Sigmoid colon (tissue), 4 donors: ENCODE measurements around the gene NOL12.

ENCODE experiments used
- CTCF ChIP-seq, 4 experiments: fragments of 450-650 bp in 3 of 4; fragments of 200-600 bp in 1 of 4; IDR thresholded peaks; one replicate each; pipeline ENCODE4 v1.5.1; 2016 to 2019; ENCODE audit warnings: antibody characterized with exemption in 4 of 4, mild to moderate bottlenecking in 3 of 4, moderate library complexity in 2 of 4
- EP300 ChIP-seq, 4 donors: sonication (generic); formaldehyde crosslinking; IDR thresholded peaks; one replicate each; pipeline ENCODE4 v1.6.1; 2017; ENCODE audit warnings: antibody characterized with exemption in 4 of 4
- POLR2A ChIP-seq, 2 donors: fragments of 450-650 bp; IDR thresholded peaks; one replicate each; pipeline ENCODE4 v1.6.1; 2016; ENCODE audit warnings: antibody characterized with exemption in 2 of 2, mild to moderate bottlenecking in 2 of 2, moderate library complexity in 2 of 2
- POLR2AphosphoS5 ChIP-seq, 4 donors: sonication (generic); formaldehyde crosslinking; IDR thresholded peaks; one replicate each; pipeline ENCODE4 v1.6.1; 2017; ENCODE audit warnings: antibody characterized with exemption in 4 of 4

GRCh38 chr22:37741312-37741795 lies 55.2 kb downstream of the NOL12 start:
- TF ChIP-seq CTCF (IDR thresholded peaks at IDR 0.05) (no peak), POLR2AphosphoS5 (IDR thresholded peaks at IDR 0.05) (peak; percentile 95 to 98 (median 98)), POLR2A (IDR thresholded peaks at IDR 0.05) (no peak), EP300 (IDR thresholded peaks at IDR 0.05) (peak; percentile 52 to 94 (median 92))
